PC-3 (cell line): ENCODE results near the gene MYL1. TPM values are rescaled to one million over a fixed set of nuclear protein-coding genes. Genes with fewer than 3 reads are reported as not detected.

Experiments
- ATAC-seq: fragments of 200-7000 bp; cut with Tn5 transposase; 2 replicates; pipeline ENCODE4 v1.9.1; 2020; ENCODE audit warnings: mild to moderate bottlenecking, moderate library complexity
- BruUV-seq: library from RNA; stranded (reverse); fragments of 400-500 nt; replicated peaks from 2 replicates; lab custom pipeline; 2021; lab: Mats Ljungman, UMichigan
- CTCF ChIA-PET: fragments of 300-600 bp; sonication (Branson Sonifier 250); formaldehyde crosslinking; loops from one replicate; lab custom pipeline; 2022; ENCODE audit warnings: antibody characterized with exemption; lab: Charles Lee
- POLR2A ChIA-PET: fragments of 300-600 bp; sonication (Branson Sonifier 250); formaldehyde crosslinking; loops from one replicate; lab custom pipeline; 2022; ENCODE audit warnings: antibody characterized with exemption; ENCODE audit not compliant: unreplicated experiment; lab: Charles Lee
- DNase-seq: peaks from one replicate; pipeline ENCODE4 v3.0.0-alpha.2; 2015
- H2AFZ ChIP-seq: fragments of 300-600 bp; sonication (generic); 2 replicates; pipeline ENCODE4 v1.6.0; 2016; ENCODE audit warnings: antibody characterized with exemption, low read length
- H3F3A ChIP-seq: fragments of 300-600 bp; sonication (generic); one replicate; pipeline ENCODE4 v1.6.0; 2017; ENCODE audit warnings: antibody characterized with exemption, low read length, control low read depth, mild to moderate bottlenecking; ENCODE audit not compliant: unreplicated experiment
- H3K27ac ChIP-seq: fragments of 300-600 bp; sonication (generic); 2 replicates; pipeline ENCODE4 v1.5.1; 2016; ENCODE audit warnings: mild to moderate bottlenecking, low read length
- H3K27me3 ChIP-seq: fragments of 300-600 bp; sonication (generic); 2 replicates; pipeline ENCODE4 v1.6.1; 2016; ENCODE audit warnings: low read length, mixed read lengths
- H3K36me3 ChIP-seq: fragments of 300-600 bp; sonication (generic); 2 replicates; pipeline ENCODE4 v1.6.1; 2016; ENCODE audit warnings: low read depth, mixed run types, low read length, mixed read lengths
- H3K4me1 ChIP-seq: fragments of 300-600 bp; sonication (generic); 2 replicates; pipeline ENCODE4 v1.5.1; 2016; ENCODE audit warnings: low read length; ENCODE audit not compliant: insufficient read depth
- H3K4me2 ChIP-seq: fragments of 300-600 bp; sonication (generic); 2 replicates; pipeline ENCODE4 v1.6.0; 2016; ENCODE audit warnings: low read length
- H3K4me3 ChIP-seq: fragments of 300-600 bp; sonication (generic); 2 replicates; pipeline ENCODE4 v1.5.1; 2016; ENCODE audit warnings: mild to moderate bottlenecking, low read length, mixed read lengths
- H3K79me2 ChIP-seq: fragments of 300-600 bp; sonication (generic); 2 replicates; pipeline ENCODE4 v1.6.1; 2017; ENCODE audit warnings: low read length, mixed read lengths
- H3K9ac ChIP-seq: fragments of 300-600 bp; sonication (generic); 2 replicates; pipeline ENCODE4 v1.6.0; 2016; ENCODE audit warnings: mild to moderate bottlenecking, low read length
- H3K9me2 ChIP-seq: fragments of 300-600 bp; sonication (generic); replicated peaks from 2 replicates; pipeline ENCODE4 v1.6.1; 2016; ENCODE audit warnings: mixed run types, low read length, mixed read lengths
- H3K9me3 ChIP-seq: fragments of 300-600 bp; sonication (generic); 2 replicates; pipeline ENCODE4 v1.6.1; 2016; ENCODE audit warnings: low read length, mixed read lengths
- H4K20me1 ChIP-seq: fragments of 300-600 bp; sonication (generic); 2 replicates; pipeline ENCODE4 v1.6.1; 2016; ENCODE audit warnings: low read length, mixed read lengths
- EZH2 ChIP-seq: fragments of 300-600 bp; sonication (generic); IDR thresholded peaks from one replicate; pipeline ENCODE4 v1.6.1; 2017; ENCODE audit warnings: antibody characterized with exemption, mild to moderate bottlenecking, low read length; ENCODE audit not compliant: unreplicated experiment
- EZH2phosphoT487 ChIP-seq: fragments of 300-600 bp; sonication (generic); IDR thresholded peaks from 2 replicates; pipeline ENCODE4 v1.6.1; 2018; ENCODE audit warnings: mild to moderate bottlenecking, antibody characterized with exemption, low read length, borderline replicate concordance
- intact Hi-C: fragments of 100-400 bp; cut with micrococcal nuclease; formaldehyde crosslinking; loops from 2 replicates; pipeline ENCODE4 v1.9.0; 2023
- total RNA-seq: library from RNA; depleted of rRNA; stranded (reverse); fragments of >200 nt; gene quantifications from 2 replicates; pipeline ENCODE4 v1.2.3, GENCODE V29; 2014; rRNA removed
- TF ChIP-seq, protein P1 (sequence below): fragments of 300-600 bp; sonication (generic); conservative IDR thresholded peaks from 2 replicates; pipeline ENCODE4 v1.5.1; 2017; ENCODE audit warnings: antibody characterized with exemption, low read depth, mild to moderate bottlenecking, low read length

The MYL1 gene
- total RNA-seq, 1 experiment from 2014 or later = not detected

GRCh38 chr2:210250622-210251021 is 64.4 kb downstream of the MYL1 start:
- DNase-seq = no peak
- H3K36me3 ChIP-seq = no peaks in the 10 kb centered on the region
- H2AFZ ChIP-seq = no peak overlapping the region
- H3K9ac ChIP-seq = no peak overlapping the region
- POLR2A ChIA-PET = no interaction called here
- H3F3A ChIP-seq = no peaks in the 10 kb centered on the region
- H3K27ac ChIP-seq = no peak overlapping the region
- H3K9me3 ChIP-seq = no peaks in the 10 kb centered on the region
- intact Hi-C loops = no loop called here
- BruUV-seq = no TSS peak
- H3K9me2 ChIP-seq = no peaks in the 10 kb centered on the region
- no peaks in the 10 kb centered on the region for H3K4me1 ChIP-seq
- H3K4me2 ChIP-seq = no peak overlapping the region
- no peaks in the 10 kb centered on the region for H3K79me2 ChIP-seq
- no peaks in the 10 kb centered on the region for H4K20me1 ChIP-seq
- TF ChIP-seq EZH2 (no peak), EZH2phosphoT487 (no peak)
- TF ChIP-seq, protein P1, sequence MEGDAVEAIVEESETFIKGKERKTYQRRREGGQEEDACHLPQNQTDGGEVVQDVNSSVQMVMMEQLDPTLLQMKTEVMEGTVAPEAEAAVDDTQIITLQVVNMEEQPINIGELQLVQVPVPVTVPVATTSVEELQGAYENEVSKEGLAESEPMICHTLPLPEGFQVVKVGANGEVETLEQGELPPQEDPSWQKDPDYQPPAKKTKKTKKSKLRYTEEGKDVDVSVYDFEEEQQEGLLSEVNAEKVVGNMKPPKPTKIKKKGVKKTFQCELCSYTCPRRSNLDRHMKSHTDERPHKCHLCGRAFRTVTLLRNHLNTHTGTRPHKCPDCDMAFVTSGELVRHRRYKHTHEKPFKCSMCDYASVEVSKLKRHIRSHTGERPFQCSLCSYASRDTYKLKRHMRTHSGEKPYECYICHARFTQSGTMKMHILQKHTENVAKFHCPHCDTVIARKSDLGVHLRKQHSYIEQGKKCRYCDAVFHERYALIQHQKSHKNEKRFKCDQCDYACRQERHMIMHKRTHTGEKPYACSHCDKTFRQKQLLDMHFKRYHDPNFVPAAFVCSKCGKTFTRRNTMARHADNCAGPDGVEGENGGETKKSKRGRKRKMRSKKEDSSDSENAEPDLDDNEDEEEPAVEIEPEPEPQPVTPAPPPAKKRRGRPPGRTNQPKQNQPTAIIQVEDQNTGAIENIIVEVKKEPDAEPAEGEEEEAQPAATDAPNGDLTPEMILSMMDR = no peak
- no peak for ATAC-seq
- peaks cover 22% of the 10 kb centered on the region for H3K27me3 ChIP-seq
- H3K4me3 ChIP-seq = no peak overlapping the region
- CTCF ChIA-PET = no interaction called here

Other genes with a start within 250 kb of the MYL1 start
- gene KANSL1L, start 143.8 kb downstream of the MYL1 start, total RNA-seq = 2.2 and 2.3 TPM in 2 replicates
- 0.07 TPM in 1 of 2 replicates, not detected in the other for gene ACADL, start 89.7 kb downstream of the MYL1 start, total RNA-seq
- gene LANCL1, start 161.6 kb upstream of the MYL1 start, total RNA-seq = 16.0 and 19.0 TPM in 2 replicates
- 17.7 and 17.9 TPM in 2 replicates for gene CPS1, start 241.4 kb upstream of the MYL1 start, total RNA-seq